Fibroblast of lung (primary cell): ENCODE data around the gene SYT7.

Experiments
- CTCF ChIP-seq, 2 donors: IDR thresholded peaks in 1 of 2; conservative IDR thresholded peaks in 1 of 2; 1 replicate in 1 of 2; 2 replicates in 1 of 2; pipeline ENCODE4 v1.5.1; 2011 to 2012; ENCODE audit warnings: low read length in 2 of 2, control low read depth in 1 of 2, inconsistent platforms in 1 of 2, low read depth in 1 of 2, mild to moderate bottlenecking in 1 of 2
- EZH2 ChIP-seq: IDR thresholded peaks from 2 replicates; pipeline ENCODE4 v1.5.1; 2012; ENCODE audit warnings: low read length, control low read depth, mild to moderate bottlenecking; ENCODE audit errors: missing control alignments

GRCh38 chr11:61498767-61499341, 82.0 kb downstream of the SYT7 start:
- TF ChIP-seq EZH2 (no peak), CTCF (conservative IDR thresholded peaks at IDR 0.05 in 1 of 2, IDR thresholded peaks at IDR 0.05 in 1 of 2; ENCODE audit: low read depth in 1 of 2, low read length in 2 of 2) (no peak)
